DOHH2 (cell line): Measurements from ENCODE around the gene FAM107B.

ENCODE experiments used
- H3F3A ChIP-seq: fragments of 200-600 bp; sonication (generic), shearing (Covaris generic); 2 replicates; pipeline ENCODE4 v1.6.0; 2016; ENCODE audit warnings: antibody characterized with exemption, mild to moderate bottlenecking; ENCODE audit not compliant: control insufficient read depth, insufficient read depth
- H3K27ac ChIP-seq: fragments of 200-600 bp; sonication (generic); 2 replicates; pipeline ENCODE4 v1.5.1; 2014; ENCODE audit warnings: low read depth, mild to moderate bottlenecking, low read length, moderate library complexity
- H3K27me3 ChIP-seq: fragments of 200-600 bp; sonication (generic); 2 replicates; pipeline ENCODE4 v1.6.1; 2014; ENCODE audit warnings: mild to moderate bottlenecking, low read length, mixed read lengths; ENCODE audit not compliant: control insufficient read depth
- H3K36me3 ChIP-seq: fragments of 200-600 bp; sonication (generic); 2 replicates; pipeline ENCODE4 v1.6.1; 2014; ENCODE audit warnings: mild to moderate bottlenecking, low read length, moderate library complexity, mixed read lengths; ENCODE audit not compliant: control insufficient read depth
- H3K4me1 ChIP-seq: fragments of 200-600 bp; sonication (generic); 2 replicates; pipeline ENCODE4 v1.6.1; 2014; ENCODE audit warnings: mild to moderate bottlenecking, low read length, mixed read lengths; ENCODE audit not compliant: control insufficient read depth
- H3K4me2 ChIP-seq: fragments of 200-600 bp; sonication (generic); 2 replicates; pipeline ENCODE4 v1.6.0; 2014; ENCODE audit warnings: mild to moderate bottlenecking, low read length, moderate library complexity
- H3K4me3 ChIP-seq: fragments of 200-600 bp; sonication (generic); 2 replicates; pipeline ENCODE4 v1.5.1; 2014; ENCODE audit warnings: mild to moderate bottlenecking, low read length, mixed read lengths
- H3K79me2 ChIP-seq: fragments of 200-600 bp; sonication (generic); 2 replicates; pipeline ENCODE4 v1.6.1; 2014; ENCODE audit warnings: mild to moderate bottlenecking, low read length, mixed read lengths; ENCODE audit not compliant: control insufficient read depth
- H3K9me2 ChIP-seq: fragments of 200-600 bp; sonication (generic); replicated peaks from 2 replicates; pipeline ENCODE4 v1.6.1; 2014; ENCODE audit warnings: mild to moderate bottlenecking, low read length, mixed read lengths; ENCODE audit not compliant: control insufficient read depth
- H3K9me3 ChIP-seq: fragments of 200-600 bp; sonication (generic); 2 replicates; pipeline ENCODE4 v1.6.1; 2014; ENCODE audit warnings: antibody characterized with exemption, low read length, mixed read lengths; ENCODE audit not compliant: control insufficient read depth, insufficient read depth
- H4K20me1 ChIP-seq: fragments of 200-600 bp; sonication (generic); 2 replicates; pipeline ENCODE4 v1.6.0; 2014; ENCODE audit warnings: low read depth, mild to moderate bottlenecking, antibody characterized with exemption, low read length, moderate library complexity; ENCODE audit not compliant: control insufficient read depth, insufficient read depth
- CTCF ChIP-seq: fragments of 200-600 bp; sonication (generic); IDR thresholded peaks from one replicate; pipeline ENCODE4 v1.5.1; 2014; ENCODE audit warnings: antibody characterized with exemption, mild to moderate bottlenecking, low read depth, low read length; ENCODE audit not compliant: poor library complexity, severe bottlenecking
- EZH2phosphoT487 ChIP-seq: fragments of 200-600 bp; sonication (generic); IDR thresholded peaks from 2 replicates; pipeline ENCODE4 v1.6.1; 2017; ENCODE audit warnings: borderline replicate concordance, mild to moderate bottlenecking, antibody characterized with exemption, low read length, moderate library complexity, mixed read lengths

The FAM107B gene

GRCh38 chr10:14585287-14586193, 189.2 kb downstream of the FAM107B start:
- Histone ChIP-seq H3K4me2 (peak overlapping the region; percentile 2; the same call in 1 of the 2 replicates), H4K20me1 (peaks cover 74% of the 10 kb centered on the region)
- TF ChIP-seq EZH2phosphoT487 (no peak), CTCF (no peak)

GRCh38 chr10:14584661-14585060, 190.0 kb downstream of the FAM107B start:
- H3K9me3 ChIP-seq: no peaks in the 10 kb centered on the region
- H3K4me2 ChIP-seq: peak overlapping the region; percentile 20; the same call in 1 of the 2 replicates
- H3K79me2 ChIP-seq: peaks cover 100% of the 10 kb centered on the region
- H3K9me2 ChIP-seq: no peaks in the 10 kb centered on the region
- peaks cover 77% of the 10 kb centered on the region for H4K20me1 ChIP-seq
- H3K27me3 ChIP-seq: no peaks in the 10 kb centered on the region
- H3K36me3 ChIP-seq: peaks cover 94% of the 10 kb centered on the region
- H3K4me1 ChIP-seq: peaks cover 82% of the 10 kb centered on the region
- H3K27ac ChIP-seq: no peak overlapping the region
- H3F3A ChIP-seq: peaks cover 27% of the 10 kb centered on the region
- TF ChIP-seq CTCF (no peak), EZH2phosphoT487 (no peak)
- H3K4me3 ChIP-seq: no peak overlapping the region

More at GRCh38 chr10:14585287-14586193, 189.2 kb downstream of the FAM107B start:
- H3K9me3 ChIP-seq: no peaks in the 10 kb centered on the region
- peaks cover 100% of the 10 kb centered on the region for H3K79me2 ChIP-seq
- H3K4me3 ChIP-seq: no peak overlapping the region
- H3K27me3 ChIP-seq: no peaks in the 10 kb centered on the region
- no peak overlapping the region for H3K27ac ChIP-seq
- H3K4me1 ChIP-seq: peaks cover 87% of the 10 kb centered on the region
- no peaks in the 10 kb centered on the region for H3K9me2 ChIP-seq
- peaks cover 29% of the 10 kb centered on the region for H3F3A ChIP-seq
- peaks cover 98% of the 10 kb centered on the region for H3K36me3 ChIP-seq

GRCh38 chr10:14583967-14584366, 190.7 kb downstream of the FAM107B start:
- H3K27ac ChIP-seq: no peak overlapping the region
- H3K9me3 ChIP-seq: no peaks in the 10 kb centered on the region
- TF ChIP-seq CTCF: no peak
- TF ChIP-seq EZH2phosphoT487: no peak
- no peak overlapping the region; the same call in 1 of the 2 replicates for H3K4me2 ChIP-seq
- peaks cover 100% of the 10 kb centered on the region for H3K79me2 ChIP-seq
- H4K20me1 ChIP-seq: peaks cover 77% of the 10 kb centered on the region
- H3F3A ChIP-seq: peaks cover 27% of the 10 kb centered on the region
- no peaks in the 10 kb centered on the region for H3K9me2 ChIP-seq
- no peaks in the 10 kb centered on the region for H3K27me3 ChIP-seq
- H3K4me3 ChIP-seq: no peak overlapping the region
- peaks cover 94% of the 10 kb centered on the region for H3K36me3 ChIP-seq
- H3K4me1 ChIP-seq: peaks cover 80% of the 10 kb centered on the region
